GM12801 (cell line): ENCODE results near the gene PRDX1.

ENCODE experiments used
- CTCF ChIP-seq: IDR thresholded peaks from one replicate; pipeline ENCODE4 v1.5.1; 2011; ENCODE audit warnings: control low read depth; ENCODE audit not compliant: insufficient read length; ENCODE audit errors: extremely low read depth

The PRDX1 gene

GRCh38 chr1:45545019-45545493, 23.4 kb upstream of the PRDX1 start:
- no peak for TF ChIP-seq CTCF

- no peak for TF ChIP-seq CTCF
These were observed 22.8 kb upstream of the PRDX1 start for GRCh38 chr1:45544530-45544929.

GRCh38 chr1:45543581-45544417, 22.1 kb upstream of the PRDX1 start:
- TF ChIP-seq CTCF, result no peak

- no peak for TF ChIP-seq CTCF
These were observed 20.9 kb upstream of the PRDX1 start for GRCh38 chr1:45542591-45542990.

GRCh38 chr1:45541193-45541592, 19.5 kb upstream of the PRDX1 start:
- no peak for TF ChIP-seq CTCF

- TF ChIP-seq CTCF, result no peak
These were observed 15.2 kb upstream of the PRDX1 start for GRCh38 chr1:45536886-45537285.

GRCh38 chr1:45535988-45536766, 14.5 kb upstream of the PRDX1 start:
- no peak for TF ChIP-seq CTCF
